Measurements from ENCODE around the gene STAB2. TPM values are rescaled to one million over a fixed set of nuclear protein-coding genes. Genes with fewer than 3 reads are reported as not detected.

STAB2 gene
- under 1 TPM in 1 of 4 donors, not detected in 3; 0.95 TPM for total RNA-seq

- no peaks in the 10 kb centered on the region for H3K36me3 ChIP-seq
- H3K4me3 ChIP-seq = no peak within 1 kb of the TSS
- no peak for DNase-seq
- no peaks in the 10 kb centered on the region for H3K4me1 ChIP-seq
- no peaks in the 10 kb centered on the region for H3K9me3 ChIP-seq
- peaks cover 0 to 6% (median 0%) of the 10 kb centered on the region in 4 donors for H3K27me3 ChIP-seq
- H3K27ac ChIP-seq = no peak within 1 kb of the TSS
- TF ChIP-seq CTCF (IDR thresholded peaks at IDR 0.05) (no peak), POLR2A (IDR thresholded peaks at IDR 0.05) (no peak)
- intact Hi-C loops (cut with DNase I) = no loop called here
- WGBS, 2 donors = 67 to 71% methylated on average over 9 of the region's 9 CpGs
Measured at GRCh38 chr12:103586791-103587370, at the start of gene STAB2. Gene STAB2 (plus strand): TSS chr12:103587273. CDS start chr12:103587477, 204 bp downstream.

GRCh38 chr12:103538397-103538796, 48.7 kb upstream of the STAB2 start:
- TF ChIP-seq POLR2A (IDR thresholded peaks at IDR 0.05) (no peak), CTCF (IDR thresholded peaks at IDR 0.05) (no peak)
- 41 to 45% methylated on average over 1 of the region's 1 CpG for WGBS, 2 donors
- H3K4me1 ChIP-seq = no peaks in the 10 kb centered on the region
- H3K36me3 ChIP-seq = no peaks in the 10 kb centered on the region
- DNase-seq = no peak
- intact Hi-C loops (cut with DNase I) = no loop called here
- H3K27me3 ChIP-seq = peaks cover 0 to under 1% (median 0%) of the 10 kb centered on the region in 4 donors
- H3K4me3 ChIP-seq = no peak overlapping the region
- no peaks in the 10 kb centered on the region for H3K9me3 ChIP-seq
- no peak overlapping the region for H3K27ac ChIP-seq

- Histone ChIP-seq H3K9me3 (no peaks in the 10 kb centered on the region), H3K4me1 (no peaks in the 10 kb centered on the region), H3K27me3 (no peaks in the 10 kb centered on the region), H3K27ac (no peak overlapping the region), H3K36me3 (no peaks in the 10 kb centered on the region), H3K4me3 (no peak overlapping the region)
- TF ChIP-seq CTCF (IDR thresholded peaks at IDR 0.05) = no peak
- no peak for TF ChIP-seq POLR2A (IDR thresholded peaks at IDR 0.05)
- intact Hi-C loops (cut with DNase I) = loop anchor here (10.0 kb wide), 1 partner anchor 596 kb away; no protein-coding TSS in a partner anchor
- WGBS, 2 donors = 44 to 65% methylated on average over 3 of the region's 3 CpGs
- DNase-seq = no peak
Measured at GRCh38 chr12:103540319-103540718, 46.8 kb upstream of the STAB2 start.

GRCh38 chr12:103542078-103542477, 45.0 kb upstream of the STAB2 start:
- no peak for TF ChIP-seq POLR2A (IDR thresholded peaks at IDR 0.05)
- TF ChIP-seq CTCF (IDR thresholded peaks at IDR 0.05) = no peak
- 87 to 89% methylated on average over 3 of the region's 3 CpGs for WGBS, 2 donors
- H3K4me3 ChIP-seq = no peak overlapping the region
- H3K27me3 ChIP-seq = peaks cover 0 to 6% (median 0%) of the 10 kb centered on the region in 4 donors
- no peaks in the 10 kb centered on the region for H3K9me3 ChIP-seq
- no peak for DNase-seq
- H3K36me3 ChIP-seq = no peaks in the 10 kb centered on the region
- no peaks in the 10 kb centered on the region for H3K4me1 ChIP-seq
- intact Hi-C loops (cut with DNase I) = loop anchor here (10.0 kb wide), 1 partner anchor 597 kb away; no protein-coding TSS in a partner anchor
- H3K27ac ChIP-seq = no peak overlapping the region

GRCh38 chr12:103546959-103547358, 40.1 kb upstream of the STAB2 start:
- 82 to 100% methylated on average over 2 of the region's 2 CpGs for WGBS, 2 donors
- intact Hi-C loops (cut with DNase I) = loop anchor here (10.0 kb wide), 1 partner anchor 602 kb away; no protein-coding TSS in a partner anchor
- Histone ChIP-seq H3K4me3 (no peak overlapping the region), H3K36me3 (no peaks in the 10 kb centered on the region), H3K27ac (no peak overlapping the region), H3K4me1 (no peaks in the 10 kb centered on the region), H3K9me3 (no peaks in the 10 kb centered on the region), H3K27me3 (peaks cover 0 to 16% (median 0%) of the 10 kb centered on the region in 4 donors)
- no peak for DNase-seq
- TF ChIP-seq POLR2A (IDR thresholded peaks at IDR 0.05) (no peak), CTCF (IDR thresholded peaks at IDR 0.05) (no peak)

All from esophagus squamous epithelium (tissue), 5 donors.